HEK293 (cell line): ENCODE results near the gene PHF8.

Experiments
- CTCF ChIA-PET: fragments of 350-600 bp; formaldehyde crosslinking; extraction: SDS; loops from one replicate; lab custom pipeline; 2021; ENCODE audit warnings: antibody characterized with exemption; lab: Yijun Ruan, JAX
- POLR2A ChIA-PET: fragments of 300-600 bp; formaldehyde crosslinking; extraction: SDS; loops from one replicate; lab custom pipeline; 2020; ENCODE audit warnings: antibody characterized with exemption, inconsistent platforms; lab: Yijun Ruan, JAX
- H3K27ac ChIP-seq: fragments of 200-500 bp; sonication (Bioruptor generic); 2 replicates; pipeline ENCODE4 v1.5.1; 2014; ENCODE audit warnings: low read depth, low read length, control low read depth, inconsistent platforms; ENCODE audit errors: extremely low read depth
- H3K36me3 ChIP-seq, 2 experiments: fragments of 200-500 bp in 1 of 2; sonication (Bioruptor generic) in 1 of 2; 1 replicate in 1 of 2; 2 replicates in 1 of 2; pipeline ENCODE4 v1.5.1; 2014 to 2017; ENCODE audit warnings: inconsistent platforms in 2 of 2, low read length in 2 of 2; ENCODE audit not compliant: control insufficient read depth in 2 of 2, insufficient read depth in 1 of 2
- H3K4me1 ChIP-seq: fragments of 200-500 bp; sonication (Bioruptor generic); 2 replicates; pipeline ENCODE4 v1.5.1; 2014; ENCODE audit warnings: mild to moderate bottlenecking, low read length, inconsistent platforms; ENCODE audit not compliant: control insufficient read depth, insufficient read depth
- H3K4me3 ChIP-seq: 2 replicates; pipeline ENCODE4 v1.5.1; 2011; ENCODE audit warnings: low read depth, mild to moderate bottlenecking, control low read depth, low read length, moderate library complexity
- H3K9me3 ChIP-seq: fragments of 200-500 bp; sonication (Bioruptor generic); 2 replicates; pipeline ENCODE4 v1.5.1; 2014; ENCODE audit warnings: low read depth, low read length, inconsistent platforms; ENCODE audit not compliant: control insufficient read depth, insufficient read depth
- ATF2 ChIP-seq: fragments of 450-650 bp; formaldehyde crosslinking; IDR thresholded peaks from 2 replicates; pipeline ENCODE4 v1.5.1; 2016; ENCODE audit warnings: missing biosample characterization, missing genetic modification characterization, low read depth
- BCL11B ChIP-seq: fragments of 450-650 bp; formaldehyde crosslinking; IDR thresholded peaks from 2 replicates; pipeline ENCODE4 v1.5.1; 2016; ENCODE audit warnings: low read depth, missing biosample characterization, missing genetic modification characterization
- MZF1 ChIP-seq: fragments of 450-650 bp; formaldehyde crosslinking; IDR thresholded peaks from 2 replicates; pipeline ENCODE4 v1.5.1; 2017; ENCODE audit warnings: missing biosample characterization, missing genetic modification characterization, borderline replicate concordance
- PBX3 ChIP-seq: sonication (generic); formaldehyde crosslinking; IDR thresholded peaks from 2 replicates; pipeline ENCODE4 v1.8.1; 2022; ENCODE audit warnings: mild to moderate bottlenecking, moderate library complexity, missing genetic modification reagents
- PRDM1 ChIP-seq: fragments of 450-650 bp; formaldehyde crosslinking; IDR thresholded peaks from 2 replicates; pipeline ENCODE4; 2016; ENCODE audit warnings: missing biosample characterization, missing genetic modification characterization
- PRDM4 ChIP-seq: fragments of 450-650 bp; formaldehyde crosslinking; IDR thresholded peaks from 2 replicates; pipeline ENCODE4 v1.5.1; 2017; ENCODE audit warnings: missing biosample characterization, missing genetic modification characterization
- ZBTB1 ChIP-seq: fragments of 450-650 bp; formaldehyde crosslinking; IDR thresholded peaks from 2 replicates; pipeline ENCODE4 v1.5.1; 2016; ENCODE audit warnings: missing biosample characterization, missing genetic modification characterization
- ZNF112 ChIP-seq: fragments of 450-650 bp; formaldehyde crosslinking; IDR thresholded peaks from 2 replicates; pipeline ENCODE4 v1.5.0; 2017; ENCODE audit warnings: missing biosample characterization, missing genetic modification characterization
- ZNF121 ChIP-seq: fragments of 450-650 bp; formaldehyde crosslinking; IDR thresholded peaks from 2 replicates; pipeline ENCODE4 v1.5.1; 2016; ENCODE audit warnings: missing biosample characterization, missing genetic modification characterization
- ZNF157 ChIP-seq: fragments of 450-650 bp; formaldehyde crosslinking; IDR thresholded peaks from 2 replicates; pipeline ENCODE4 v1.5.1; 2016; ENCODE audit warnings: missing biosample characterization, missing genetic modification characterization
- ZNF248 ChIP-seq: fragments of 450-650 bp; formaldehyde crosslinking; IDR thresholded peaks from 2 replicates; pipeline ENCODE4 v1.5.1; 2017; ENCODE audit warnings: missing biosample characterization, missing genetic modification characterization
- ZNF324 ChIP-seq: fragments of 450-650 bp; formaldehyde crosslinking; IDR thresholded peaks from 2 replicates; pipeline ENCODE4 v1.5.1; 2016; ENCODE audit warnings: missing biosample characterization, missing genetic modification characterization
- ZNF623 ChIP-seq: fragments of 450-650 bp; formaldehyde crosslinking; IDR thresholded peaks from 2 replicates; pipeline ENCODE4 v1.5.1; 2016; ENCODE audit warnings: missing biosample characterization, missing genetic modification characterization
- ZNF76 ChIP-seq: fragments of 450-650 bp; formaldehyde crosslinking; IDR thresholded peaks from 2 replicates; pipeline ENCODE4; 2016; ENCODE audit warnings: low read depth, missing biosample characterization, missing genetic modification characterization, borderline replicate concordance
- TF ChIP-seq, protein P1 (sequence below): fragments of 450-650 bp; formaldehyde crosslinking; IDR thresholded peaks from 2 replicates; pipeline ENCODE4 v1.5.1; 2017; ENCODE audit warnings: missing biosample characterization, missing genetic modification characterization
- TF ChIP-seq, protein P2 (sequence below): fragments of 450-650 bp; formaldehyde crosslinking; IDR thresholded peaks from 2 replicates; pipeline ENCODE4 v1.5.1; 2016; ENCODE audit warnings: missing biosample characterization, missing genetic modification characterization
- TF ChIP-seq, protein P3 (sequence below): fragments of 450-650 bp; formaldehyde crosslinking; IDR thresholded peaks from 2 replicates; pipeline ENCODE4 v1.5.1; 2017; ENCODE audit warnings: missing biosample characterization, missing genetic modification characterization
- TF ChIP-seq, protein P4 (sequence below): fragments of 450-650 bp; formaldehyde crosslinking; IDR thresholded peaks from 2 replicates; pipeline ENCODE4 v1.5.1; 2016; ENCODE audit warnings: missing biosample characterization, missing genetic modification characterization
- TF ChIP-seq, protein P5 (sequence below): fragments of 450-650 bp; formaldehyde crosslinking; optimal IDR thresholded peaks from 2 replicates; pipeline ENCODE3; 2016; ENCODE audit warnings: missing biosample characterization, mild to moderate bottlenecking, missing genetic modification characterization

PHF8 gene

GRCh38 chrX:53997724-53998123, 46.5 kb downstream of the PHF8 start (continued):
- TF ChIP-seq PRDM4 (tag by site-specific recombination) = no peak
- TF ChIP-seq, all 188 proteins: peak for 0

- TF ChIP-seq, protein P1, sequence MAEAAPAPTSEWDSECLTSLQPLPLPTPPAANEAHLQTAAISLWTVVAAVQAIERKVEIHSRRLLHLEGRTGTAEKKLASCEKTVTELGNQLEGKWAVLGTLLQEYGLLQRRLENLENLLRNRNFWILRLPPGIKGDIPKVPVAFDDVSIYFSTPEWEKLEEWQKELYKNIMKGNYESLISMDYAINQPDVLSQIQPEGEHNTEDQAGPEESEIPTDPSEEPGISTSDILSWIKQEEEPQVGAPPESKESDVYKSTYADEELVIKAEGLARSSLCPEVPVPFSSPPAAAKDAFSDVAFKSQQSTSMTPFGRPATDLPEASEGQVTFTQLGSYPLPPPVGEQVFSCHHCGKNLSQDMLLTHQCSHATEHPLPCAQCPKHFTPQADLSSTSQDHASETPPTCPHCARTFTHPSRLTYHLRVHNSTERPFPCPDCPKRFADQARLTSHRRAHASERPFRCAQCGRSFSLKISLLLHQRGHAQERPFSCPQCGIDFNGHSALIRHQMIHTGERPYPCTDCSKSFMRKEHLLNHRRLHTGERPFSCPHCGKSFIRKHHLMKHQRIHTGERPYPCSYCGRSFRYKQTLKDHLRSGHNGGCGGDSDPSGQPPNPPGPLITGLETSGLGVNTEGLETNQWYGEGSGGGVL (tag by site-specific recombination) = no peak
- TF ChIP-seq ZNF248 (tag by site-specific recombination) (no peak), BCL11B (tag by site-specific recombination) (no peak), ZNF324 (tag by site-specific recombination) (no peak), PBX3 (CRISPR knock-in tag) (no peak), MZF1 (tag by site-specific recombination) (no peak), PRDM1 (tag by site-specific recombination) (no peak), ZNF121 (tag by site-specific recombination) (no peak), ATF2 (tag by site-specific recombination) (no peak), ZNF76 (tag by site-specific recombination) (no peak), ZNF157 (no peak), ZNF112 (tag by site-specific recombination) (no peak), ZBTB1 (tag by site-specific recombination) (no peak), ZNF623 (tag by site-specific recombination) (no peak)
- TF ChIP-seq, protein P2, sequence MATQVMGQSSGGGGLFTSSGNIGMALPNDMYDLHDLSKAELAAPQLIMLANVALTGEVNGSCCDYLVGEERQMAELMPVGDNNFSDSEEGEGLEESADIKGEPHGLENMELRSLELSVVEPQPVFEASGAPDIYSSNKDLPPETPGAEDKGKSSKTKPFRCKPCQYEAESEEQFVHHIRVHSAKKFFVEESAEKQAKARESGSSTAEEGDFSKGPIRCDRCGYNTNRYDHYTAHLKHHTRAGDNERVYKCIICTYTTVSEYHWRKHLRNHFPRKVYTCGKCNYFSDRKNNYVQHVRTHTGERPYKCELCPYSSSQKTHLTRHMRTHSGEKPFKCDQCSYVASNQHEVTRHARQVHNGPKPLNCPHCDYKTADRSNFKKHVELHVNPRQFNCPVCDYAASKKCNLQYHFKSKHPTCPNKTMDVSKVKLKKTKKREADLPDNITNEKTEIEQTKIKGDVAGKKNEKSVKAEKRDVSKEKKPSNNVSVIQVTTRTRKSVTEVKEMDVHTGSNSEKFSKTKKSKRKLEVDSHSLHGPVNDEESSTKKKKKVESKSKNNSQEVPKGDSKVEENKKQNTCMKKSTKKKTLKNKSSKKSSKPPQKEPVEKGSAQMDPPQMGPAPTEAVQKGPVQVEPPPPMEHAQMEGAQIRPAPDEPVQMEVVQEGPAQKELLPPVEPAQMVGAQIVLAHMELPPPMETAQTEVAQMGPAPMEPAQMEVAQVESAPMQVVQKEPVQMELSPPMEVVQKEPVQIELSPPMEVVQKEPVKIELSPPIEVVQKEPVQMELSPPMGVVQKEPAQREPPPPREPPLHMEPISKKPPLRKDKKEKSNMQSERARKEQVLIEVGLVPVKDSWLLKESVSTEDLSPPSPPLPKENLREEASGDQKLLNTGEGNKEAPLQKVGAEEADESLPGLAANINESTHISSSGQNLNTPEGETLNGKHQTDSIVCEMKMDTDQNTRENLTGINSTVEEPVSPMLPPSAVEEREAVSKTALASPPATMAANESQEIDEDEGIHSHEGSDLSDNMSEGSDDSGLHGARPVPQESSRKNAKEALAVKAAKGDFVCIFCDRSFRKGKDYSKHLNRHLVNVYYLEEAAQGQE (tag by site-specific recombination) = no peak
- TF ChIP-seq, protein P3, sequence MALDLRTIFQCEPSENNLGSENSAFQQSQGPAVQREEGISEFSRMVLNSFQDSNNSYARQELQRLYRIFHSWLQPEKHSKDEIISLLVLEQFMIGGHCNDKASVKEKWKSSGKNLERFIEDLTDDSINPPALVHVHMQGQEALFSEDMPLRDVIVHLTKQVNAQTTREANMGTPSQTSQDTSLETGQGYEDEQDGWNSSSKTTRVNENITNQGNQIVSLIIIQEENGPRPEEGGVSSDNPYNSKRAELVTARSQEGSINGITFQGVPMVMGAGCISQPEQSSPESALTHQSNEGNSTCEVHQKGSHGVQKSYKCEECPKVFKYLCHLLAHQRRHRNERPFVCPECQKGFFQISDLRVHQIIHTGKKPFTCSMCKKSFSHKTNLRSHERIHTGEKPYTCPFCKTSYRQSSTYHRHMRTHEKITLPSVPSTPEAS = no peak
- TF ChIP-seq, protein P4, sequence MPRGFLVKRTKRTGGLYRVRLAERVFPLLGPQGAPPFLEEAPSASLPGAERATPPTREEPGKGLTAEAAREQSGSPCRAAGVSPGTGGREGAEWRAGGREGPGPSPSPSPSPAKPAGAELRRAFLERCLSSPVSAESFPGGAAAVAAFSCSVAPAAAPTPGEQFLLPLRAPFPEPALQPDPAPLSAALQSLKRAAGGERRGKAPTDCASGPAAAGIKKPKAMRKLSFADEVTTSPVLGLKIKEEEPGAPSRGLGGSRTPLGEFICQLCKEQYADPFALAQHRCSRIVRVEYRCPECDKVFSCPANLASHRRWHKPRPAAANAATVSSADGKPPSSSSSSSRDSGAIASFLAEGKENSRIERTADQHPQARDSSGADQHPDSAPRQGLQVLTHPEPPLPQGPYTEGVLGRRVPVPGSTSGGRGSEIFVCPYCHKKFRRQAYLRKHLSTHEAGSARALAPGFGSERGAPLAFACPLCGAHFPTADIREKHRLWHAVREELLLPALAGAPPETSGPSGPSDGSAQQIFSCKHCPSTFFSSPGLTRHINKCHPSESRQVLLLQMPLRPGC (tag by site-specific recombination) = no peak
- TF ChIP-seq, protein P5, sequence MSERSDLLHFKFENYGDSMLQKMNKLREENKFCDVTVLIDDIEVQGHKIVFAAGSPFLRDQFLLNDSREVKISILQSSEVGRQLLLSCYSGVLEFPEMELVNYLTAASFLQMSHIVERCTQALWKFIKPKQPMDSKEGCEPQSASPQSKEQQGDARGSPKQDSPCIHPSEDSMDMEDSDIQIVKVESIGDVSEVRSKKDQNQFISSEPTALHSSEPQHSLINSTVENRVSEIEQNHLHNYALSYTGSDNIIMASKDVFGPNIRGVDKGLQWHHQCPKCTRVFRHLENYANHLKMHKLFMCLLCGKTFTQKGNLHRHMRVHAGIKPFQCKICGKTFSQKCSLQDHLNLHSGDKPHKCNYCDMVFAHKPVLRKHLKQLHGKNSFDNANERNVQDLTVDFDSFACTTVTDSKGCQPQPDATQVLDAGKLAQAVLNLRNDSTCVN (tag by site-specific recombination) = no peak
- Histone ChIP-seq H3K36me3 (peaks cover 18 to 56% of the 10 kb centered on the region in 2 experiments), H3K4me1 (no peaks in the 10 kb centered on the region), H3K4me3 (no peak overlapping the region), H3K9me3 (no peaks in the 10 kb centered on the region), H3K27ac (no peak overlapping the region)
- ChIA-PET POLR2A (no interaction called here), CTCF (no interaction called here)
Measured at GRCh38 chrX:53992589-53992988, 51.7 kb downstream of the PHF8 start.
